ENCODE measurements around the gene SLC12A7. TPM values are rescaled to one million over a fixed set of nuclear protein-coding genes. Genes with fewer than 3 reads are reported as not detected.

Gene SLC12A7
- total and polyA plus RNA-seq, 3 donors from 2014 or later: 73.2 to 212 (median 168) TPM

DNA sequence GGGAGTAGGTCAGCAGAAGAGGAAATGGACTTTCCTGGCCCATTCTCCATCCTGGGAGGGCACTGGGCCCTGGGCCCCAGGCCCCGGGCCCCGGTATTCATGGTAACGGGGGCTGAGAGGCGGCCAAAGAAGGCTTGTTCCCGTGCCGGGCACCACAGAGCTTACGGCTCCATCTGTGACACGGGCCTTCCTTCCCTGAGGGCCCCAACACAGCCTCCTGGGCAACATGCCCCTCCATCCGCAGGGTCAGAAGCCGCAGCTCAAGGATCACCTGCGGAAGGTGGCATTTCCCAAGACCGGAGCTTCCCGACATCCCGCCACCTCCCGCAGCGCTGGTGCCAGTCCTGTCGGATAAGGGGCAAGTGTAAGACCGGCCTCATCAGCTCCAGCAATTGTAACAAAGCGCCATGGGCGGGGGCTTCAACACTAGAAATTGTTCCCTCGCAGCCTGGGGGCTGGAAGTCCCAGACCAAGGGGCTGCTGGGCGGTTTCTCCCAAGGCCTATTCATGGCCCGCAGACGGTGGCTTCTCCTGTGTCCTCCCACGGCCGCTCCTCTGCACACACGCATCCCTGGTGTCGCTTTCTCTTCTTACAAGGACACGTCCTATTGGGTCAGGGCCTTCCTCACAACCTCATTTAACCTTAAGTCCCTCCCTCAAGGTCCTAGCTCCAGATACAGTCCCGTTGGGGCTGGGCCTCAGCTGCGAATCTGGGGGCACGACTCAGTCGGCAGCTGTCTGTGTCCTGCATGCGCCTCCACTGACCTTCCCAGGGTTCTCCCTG, 31.2 kb upstream of the SLC12A7 start:
- Histone ChIP-seq H3K4me3 (no peak overlapping the region), H3K9me3 (no peaks in the 10 kb centered on the region), H3K27me3 (no peaks in the 10 kb centered on the region), H3K4me1 (peaks cover 30% of the 10 kb centered on the region), H3K36me3 (ENCODE audit: low read depth, missing control alignments) (no peaks in the 10 kb centered on the region), H3K27ac (peak overlapping the region; percentile 41 to 44)
- intact Hi-C loops (cut with DNase I; ENCODE audit: low total_unique reads): no loop called here
- DNase-seq: peak; percentile 74
- TF ChIP-seq CTCF (IDR thresholded peaks at IDR 0.05) (no peak), POLR2A (IDR thresholded peaks at IDR 0.05) (no peak)
- 73 to 91% methylated on average over 22 to 34 of the region's 34 CpGs for WGBS, 2 donors

DNA sequence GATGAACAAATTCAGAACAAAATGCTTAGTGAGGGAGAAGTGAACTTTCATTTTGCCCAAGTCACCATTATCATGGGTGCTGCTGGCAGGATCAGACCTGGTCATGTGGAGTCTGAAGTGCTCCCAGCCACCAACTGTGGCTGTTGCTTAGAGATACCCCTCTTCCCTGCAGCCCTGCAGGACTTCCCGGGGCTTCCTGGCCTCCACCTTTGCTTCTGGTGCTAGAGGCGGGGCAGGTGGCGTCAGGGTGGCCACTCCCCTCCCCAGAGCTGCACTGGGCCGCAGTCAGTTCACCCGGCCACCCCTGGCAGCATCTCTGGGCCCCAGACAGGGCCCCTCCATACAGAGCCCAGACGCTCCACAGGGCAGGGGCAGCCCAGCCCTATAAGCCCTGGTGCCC, 30.0 kb upstream of the SLC12A7 start:
- intact Hi-C loops (cut with DNase I; ENCODE audit: low total_unique reads): no loop called here
- no peak for DNase-seq
- H3K36me3 ChIP-seq (ENCODE audit: low read depth, missing control alignments): no peaks in the 10 kb centered on the region
- H3K4me3 ChIP-seq: no peak overlapping the region
- WGBS, 2 donors: 42 to 63% methylated on average over 5 to 6 of the region's 6 CpGs
- H3K27me3 ChIP-seq: no peaks in the 10 kb centered on the region
- no peak overlapping the region for H3K27ac ChIP-seq
- peaks cover 35% of the 10 kb centered on the region for H3K4me1 ChIP-seq
- TF ChIP-seq CTCF (IDR thresholded peaks at IDR 0.05) (no peak), POLR2A (IDR thresholded peaks at IDR 0.05) (no peak)
- H3K9me3 ChIP-seq: no peaks in the 10 kb centered on the region

DNA sequence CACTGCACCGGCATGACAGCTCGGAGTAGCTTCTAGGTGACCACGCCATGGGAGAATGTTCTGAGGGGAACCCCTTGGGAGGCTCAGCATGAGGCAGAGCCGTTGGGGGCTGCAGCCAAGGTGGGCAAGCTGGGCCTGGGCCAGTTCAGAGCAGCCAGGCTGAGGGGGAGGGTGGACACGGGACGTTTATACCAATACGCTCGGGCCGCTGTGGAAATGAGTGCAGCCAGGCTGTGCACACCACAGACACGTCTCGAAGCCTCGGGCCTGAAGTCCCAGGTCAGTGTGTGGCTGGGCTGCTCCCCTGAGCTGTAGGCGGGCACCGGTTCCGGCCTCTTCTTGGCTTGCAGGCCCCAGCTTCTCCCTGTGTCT, 28.9 kb upstream of the SLC12A7 start:
- Histone ChIP-seq H3K9me3 (no peaks in the 10 kb centered on the region), H3K4me3 (no peak overlapping the region), H3K27me3 (no peaks in the 10 kb centered on the region), H3K36me3 (ENCODE audit: low read depth, missing control alignments) (no peaks in the 10 kb centered on the region), H3K27ac (no peak overlapping the region), H3K4me1 (peaks cover 35% of the 10 kb centered on the region)
- DNase-seq: no peak
- 77 to 80% methylated on average over 2 to 15 of the region's 15 CpGs for WGBS, 2 donors
- no peak for TF ChIP-seq CTCF (IDR thresholded peaks at IDR 0.05)
- intact Hi-C loops (cut with DNase I; ENCODE audit: low total_unique reads): no loop called here

DNA sequence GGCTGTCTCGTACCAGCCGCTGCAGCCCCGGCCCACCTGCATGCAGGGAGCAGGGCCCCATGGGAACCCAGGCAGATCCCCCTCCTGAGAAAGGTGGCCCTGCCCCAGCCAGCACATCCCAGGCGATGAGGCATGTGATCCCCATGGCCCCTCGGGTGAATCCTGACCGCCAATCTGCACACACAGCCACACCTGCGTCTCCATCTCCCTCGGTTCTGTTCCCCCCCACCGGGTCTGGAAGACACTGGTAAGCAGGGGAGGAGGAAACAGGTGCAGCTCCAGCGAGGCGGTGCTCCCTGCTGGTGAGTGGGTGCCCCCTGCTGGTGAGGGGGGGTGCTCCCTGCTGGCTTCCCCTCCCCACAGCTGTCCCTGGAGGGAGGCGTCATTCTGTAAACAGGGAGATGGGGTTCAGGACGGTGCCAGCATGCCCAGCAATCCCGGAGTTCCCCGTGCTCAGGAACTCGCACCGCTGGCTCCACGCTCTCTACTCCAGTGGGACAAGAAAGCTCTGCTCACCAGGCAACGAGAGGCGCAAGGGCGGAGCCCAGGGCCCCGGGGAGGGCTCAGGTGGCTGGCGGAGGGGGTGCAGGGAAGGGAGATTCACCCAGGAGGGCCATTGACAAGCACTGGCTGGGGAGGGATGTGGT, 28.4 kb upstream of the SLC12A7 start:
- Histone ChIP-seq H3K4me1 (peaks cover 32% of the 10 kb centered on the region), H3K27me3 (no peaks in the 10 kb centered on the region), H3K36me3 (ENCODE audit: low read depth, missing control alignments) (no peaks in the 10 kb centered on the region), H3K9me3 (no peaks in the 10 kb centered on the region), H3K27ac (no peak overlapping the region), H3K4me3 (no peak overlapping the region)
- 42% methylated on average over 23 of the region's 23 CpGs; no CpG with 5 or more reads in 1 of the 2 donors for WGBS, 2 donors
- intact Hi-C loops (cut with DNase I; ENCODE audit: low total_unique reads): no loop called here
- DNase-seq: peak; percentile 83
- TF ChIP-seq POLR2A (IDR thresholded peaks at IDR 0.05): no peak
- TF ChIP-seq CTCF (IDR thresholded peaks at IDR 0.05): peak; percentile 63 to 73 (median 68)

Data from testis (tissue), 3 donors.